Activated naive CD8-positive, alpha-beta T cell treated with anti-CD3 and anti-CD28 coated beads for 36 hours (primary cell): Measurements from ENCODE around the gene SNX17. TPM values are rescaled to one million over a fixed set of nuclear protein-coding genes. Genes with fewer than 3 reads are reported as not detected.
A peak's percentile ranks its signal among the peaks of the same experiment; 100 is the strongest.

Source experiments
- DNase-seq: peaks from one replicate; pipeline ENCODE4 v3.0.0; 2021
- H3K27ac Mint-ChIP-seq: one replicate; pipeline ENCODE4 v1.8.0; 2022; ENCODE audit warnings: mild to moderate bottlenecking, moderate library complexity, mixed read lengths
- H3K27me3 Mint-ChIP-seq: one replicate; pipeline ENCODE4 v1.8.0; 2022; ENCODE audit warnings: mild to moderate bottlenecking, mixed read lengths
- H3K36me3 Mint-ChIP-seq: one replicate; pipeline ENCODE4 v1.8.0; 2021; ENCODE audit warnings: mild to moderate bottlenecking, mixed read lengths
- H3K4me1 Mint-ChIP-seq: one replicate; pipeline ENCODE4 v1.8.0; 2021; ENCODE audit warnings: mixed read lengths
- H3K4me3 Mint-ChIP-seq: one replicate; pipeline ENCODE4 v1.8.0; 2022; ENCODE audit warnings: mild to moderate bottlenecking, moderate library complexity, mixed read lengths
- H3K9me3 Mint-ChIP-seq: one replicate; pipeline ENCODE4 v1.8.0; 2022; ENCODE audit warnings: mixed read lengths
- total RNA-seq, 2 experiments: library from RNA; stranded (reverse); gene quantifications; one replicate each; pipeline ENCODE4 v1.2.3, GENCODE V29; 2021

Gene SNX17
- total RNA-seq, 2 experiments from 2014 or later, result 88.1 to 96.0 TPM

GRCh38 chr2:27378096-27378808, 7.8 kb downstream of the SNX17 start:
- H3K4me3 Mint-ChIP-seq, result no peak overlapping the region
- no peaks in the 10 kb centered on the region for H3K27me3 Mint-ChIP-seq
- DNase-seq, result no peak
- H3K27ac Mint-ChIP-seq, result peak overlapping the region; percentile 42
- H3K4me1 Mint-ChIP-seq, result peaks cover 31% of the 10 kb centered on the region
- H3K9me3 Mint-ChIP-seq, result no peaks in the 10 kb centered on the region
- peaks cover 40% of the 10 kb centered on the region for H3K36me3 Mint-ChIP-seq

DNA sequence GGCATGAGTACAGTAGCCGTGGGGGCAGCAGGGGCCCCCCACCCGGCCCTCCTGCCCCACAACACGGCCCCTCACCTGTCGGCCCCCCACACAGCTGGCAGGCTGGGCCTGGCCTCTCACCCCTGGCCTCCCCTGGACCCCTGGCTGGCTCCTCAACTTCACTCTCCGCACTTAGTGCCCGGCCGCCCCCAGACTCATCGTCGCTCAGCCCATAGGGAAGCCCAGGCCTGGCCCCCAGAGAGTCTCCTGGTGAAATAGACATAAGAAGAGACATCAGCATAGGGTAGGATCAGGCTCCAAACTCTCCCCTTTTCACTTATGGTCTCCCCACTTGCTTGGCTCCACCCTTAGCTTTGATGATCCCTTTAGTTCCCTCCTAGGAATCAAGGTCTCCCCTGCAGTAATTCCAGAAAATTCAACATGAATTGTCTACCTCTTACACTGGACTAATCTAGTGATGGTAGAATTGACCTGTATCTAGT, 8.4 kb downstream of the SNX17 start:
- Mint-ChIP-seq H3K27ac (peak overlapping the region; percentile 94), H3K4me3 (peak overlapping the region; percentile 91), H3K4me1 (peaks cover 31% of the 10 kb centered on the region), H3K9me3 (no peaks in the 10 kb centered on the region), H3K27me3 (no peaks in the 10 kb centered on the region), H3K36me3 (peaks cover 36% of the 10 kb centered on the region)
- no peak for DNase-seq

- Mint-ChIP-seq H3K9me3 (no peaks in the 10 kb centered on the region), H3K4me1 (peaks cover 30% of the 10 kb centered on the region), H3K36me3 (peaks cover 37% of the 10 kb centered on the region)
Observed at GRCh38 chr2:27379383-27379835, 9.0 kb downstream of the SNX17 start.

DNA sequence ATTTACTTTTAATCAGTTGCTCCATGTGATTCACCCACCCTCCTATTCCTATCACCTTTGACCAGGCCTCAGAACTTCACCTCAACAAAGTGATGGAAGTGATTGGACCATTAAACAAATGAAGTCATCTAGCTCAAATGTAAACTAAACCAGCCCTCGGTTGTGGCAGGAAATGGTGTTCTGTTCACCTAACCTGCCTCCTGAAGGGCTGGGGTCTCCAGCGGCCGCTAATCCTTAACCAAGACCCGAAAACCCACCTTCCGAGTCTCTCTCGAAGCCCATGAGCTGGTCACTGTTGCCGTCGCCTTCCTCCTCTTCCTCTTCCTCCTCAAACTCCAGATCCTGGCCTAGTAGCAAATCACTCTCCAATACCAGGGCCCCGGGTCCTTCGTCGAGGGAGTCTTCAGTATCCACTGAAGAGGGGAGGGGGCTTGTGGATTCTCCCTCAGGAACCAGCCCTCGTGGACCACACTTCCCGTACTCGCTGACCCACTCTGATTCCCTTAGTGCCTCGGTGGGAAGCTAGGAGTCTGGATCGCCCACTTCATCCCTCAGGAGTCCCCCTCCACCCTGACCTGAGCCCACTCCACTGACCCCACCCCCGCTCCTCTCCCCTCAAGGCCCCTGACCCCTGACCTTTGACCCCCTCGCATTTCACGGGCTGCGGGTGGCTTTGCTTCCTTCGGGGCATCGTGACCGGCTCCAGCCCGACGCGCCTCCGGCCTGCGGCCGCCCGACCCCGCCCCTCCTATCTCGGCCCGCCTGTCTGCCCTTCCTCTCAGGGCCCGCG, 9.6 kb downstream of the SNX17 start:
- Mint-ChIP-seq H3K27me3 (no peaks in the 10 kb centered on the region), H3K27ac (peak overlapping the region; percentile 94), H3K36me3 (peaks cover 35% of the 10 kb centered on the region), H3K4me3 (peak overlapping the region; percentile 91), H3K9me3 (no peaks in the 10 kb centered on the region), H3K4me1 (peaks cover 32% of the 10 kb centered on the region)
- no peak for DNase-seq

More at GRCh38 chr2:27379383-27379835, 9.0 kb downstream of the SNX17 start:
- Mint-ChIP-seq H3K27me3 (no peaks in the 10 kb centered on the region), H3K4me3 (peak overlapping the region; percentile 91), H3K27ac (peak overlapping the region; percentile 94)
- no peak for DNase-seq

- Mint-ChIP-seq H3K4me1 (peaks cover 32% of the 10 kb centered on the region), H3K4me3 (peak within 1 kb of the TSS; percentile 91), H3K9me3 (no peaks in the 10 kb centered on the region), H3K36me3 (peaks cover 42% of the 10 kb centered on the region), H3K27me3 (no peaks in the 10 kb centered on the region), H3K27ac (peak within 1 kb of the TSS; percentile 97)
- DNase-seq, result peak; percentile 89
Observed at GRCh38 chr2:27380626-27381545, 10.5 kb downstream of the SNX17 start, which contains the start of gene ZNF513. TSS of gene ZNF513 (minus strand) at chr2:27380734. CDS start at chr2:27380526, 208 bp downstream.

DNA sequence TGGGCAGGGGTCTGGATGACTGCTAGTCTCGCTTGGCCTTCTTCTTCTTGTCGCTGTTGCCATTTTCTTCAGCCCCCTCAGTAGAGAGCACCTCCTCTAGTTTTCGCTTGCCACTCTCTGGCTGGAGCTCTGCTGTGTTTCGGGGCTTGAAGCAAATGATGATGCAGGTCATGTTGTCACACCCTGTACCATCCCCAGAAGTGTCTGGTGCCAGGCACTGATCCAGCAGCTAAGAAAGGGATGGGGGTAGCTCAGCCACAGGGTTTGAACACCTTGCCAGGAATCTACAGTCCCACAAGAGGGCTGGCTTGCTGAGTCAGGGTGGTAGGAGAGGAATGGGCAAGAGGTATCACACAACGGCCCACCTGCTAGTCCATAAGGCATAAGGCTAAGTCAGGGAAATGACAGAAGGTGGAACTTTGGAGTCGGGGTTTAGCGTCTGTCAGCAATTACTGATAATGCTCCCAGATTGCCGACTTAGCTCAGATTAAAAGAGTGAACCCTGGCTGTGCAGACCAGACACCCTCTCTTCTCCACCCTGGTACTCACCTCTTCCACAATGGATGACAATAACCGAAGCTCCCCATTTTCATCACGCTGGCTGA, 11.3 kb downstream of the SNX17 start:
- Mint-ChIP-seq H3K27ac (peak overlapping the region; percentile 97), H3K4me1 (peaks cover 32% of the 10 kb centered on the region), H3K27me3 (no peaks in the 10 kb centered on the region), H3K4me3 (peak overlapping the region; percentile 91), H3K9me3 (no peaks in the 10 kb centered on the region), H3K36me3 (peaks cover 42% of the 10 kb centered on the region)
- DNase-seq, result no peak

DNA sequence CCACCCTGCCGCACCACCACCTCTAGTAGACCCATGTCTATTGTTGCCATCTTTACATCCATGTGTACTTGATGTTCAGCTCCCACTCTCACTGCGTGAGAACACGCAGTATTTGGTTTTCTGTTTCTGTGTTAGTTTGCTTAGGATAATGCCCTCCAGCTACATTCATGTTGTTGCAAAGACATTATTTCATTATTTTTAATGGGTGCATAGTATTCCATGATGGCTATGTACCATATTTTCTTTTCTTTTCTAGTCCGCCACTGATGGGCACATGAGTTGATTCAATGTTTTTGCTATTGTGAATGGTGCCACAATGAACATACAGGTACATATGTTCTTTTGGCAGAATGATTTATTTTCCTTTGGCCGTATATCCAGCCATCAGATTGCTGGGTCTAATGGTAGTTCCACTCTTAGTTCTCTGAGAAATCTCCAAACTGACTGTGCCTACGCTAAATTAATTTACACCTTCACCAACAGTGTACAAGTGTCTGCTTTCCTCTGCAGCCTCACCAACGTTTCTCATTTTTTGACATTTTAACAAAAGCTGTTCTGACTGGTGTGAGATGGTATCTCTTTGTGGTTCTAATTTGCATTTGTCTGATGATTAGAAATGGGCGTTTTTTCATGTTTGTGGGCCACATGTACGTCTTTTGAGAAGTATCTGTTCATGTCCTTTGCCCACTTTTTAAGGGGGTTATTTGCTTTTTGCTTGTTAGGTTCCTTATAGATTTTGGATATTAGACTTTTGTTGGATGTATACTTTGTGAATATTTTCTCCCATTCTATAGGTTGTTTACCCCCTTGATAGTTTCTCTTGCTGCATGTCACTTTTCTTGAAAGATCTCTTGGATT, 20.6 kb downstream of the SNX17 start:
- DNase-seq, result no peak
- H3K27ac Mint-ChIP-seq, result no peak overlapping the region
- H3K4me3 Mint-ChIP-seq, result no peak overlapping the region
- no peaks in the 10 kb centered on the region for H3K9me3 Mint-ChIP-seq
- H3K36me3 Mint-ChIP-seq, result peaks cover 22% of the 10 kb centered on the region
- peaks cover 13% of the 10 kb centered on the region for H3K4me1 Mint-ChIP-seq
- no peaks in the 10 kb centered on the region for H3K27me3 Mint-ChIP-seq

- Mint-ChIP-seq H3K4me1 (peaks cover 22% of the 10 kb centered on the region), H3K9me3 (no peaks in the 10 kb centered on the region), H3K36me3 (peaks cover 27% of the 10 kb centered on the region), H3K27me3 (no peaks in the 10 kb centered on the region), H3K27ac (no peak overlapping the region), H3K4me3 (no peak overlapping the region)
- DNase-seq, result no peak
Observed at GRCh38 chr2:27393225-27393624, 22.8 kb downstream of the SNX17 start.

- Mint-ChIP-seq H3K4me3 (no peak overlapping the region), H3K27ac (no peak overlapping the region)
Observed at GRCh38 chr2:27398962-27399361, 28.5 kb downstream of the SNX17 start.

GRCh38 chr2:27400348-27401135, 30.1 kb downstream of the SNX17 start:
- DNase-seq, result no peak
- Mint-ChIP-seq H3K9me3 (no peaks in the 10 kb centered on the region), H3K27ac (no peak overlapping the region), H3K4me1 (peaks cover 25% of the 10 kb centered on the region), H3K4me3 (no peak overlapping the region), H3K27me3 (no peaks in the 10 kb centered on the region), H3K36me3 (peaks cover 41% of the 10 kb centered on the region)

More at GRCh38 chr2:27398962-27399361, 28.5 kb downstream of the SNX17 start:
- peaks cover 41% of the 10 kb centered on the region for H3K36me3 Mint-ChIP-seq
- H3K4me1 Mint-ChIP-seq, result peaks cover 22% of the 10 kb centered on the region
- H3K9me3 Mint-ChIP-seq, result no peaks in the 10 kb centered on the region
- no peak for DNase-seq
- no peaks in the 10 kb centered on the region for H3K27me3 Mint-ChIP-seq

- H3K27ac Mint-ChIP-seq, result peak overlapping the region; percentile 79
- H3K4me3 Mint-ChIP-seq, result peak overlapping the region; percentile 94
- H3K4me1 Mint-ChIP-seq, result peaks cover 28% of the 10 kb centered on the region
- H3K9me3 Mint-ChIP-seq, result peaks cover 2% of the 10 kb centered on the region
- no peak for DNase-seq
- peaks cover 4% of the 10 kb centered on the region for H3K27me3 Mint-ChIP-seq
- peaks cover 29% of the 10 kb centered on the region for H3K36me3 Mint-ChIP-seq
Observed at GRCh38 chr2:27407798-27408491, 37.5 kb downstream of the SNX17 start.

DNA sequence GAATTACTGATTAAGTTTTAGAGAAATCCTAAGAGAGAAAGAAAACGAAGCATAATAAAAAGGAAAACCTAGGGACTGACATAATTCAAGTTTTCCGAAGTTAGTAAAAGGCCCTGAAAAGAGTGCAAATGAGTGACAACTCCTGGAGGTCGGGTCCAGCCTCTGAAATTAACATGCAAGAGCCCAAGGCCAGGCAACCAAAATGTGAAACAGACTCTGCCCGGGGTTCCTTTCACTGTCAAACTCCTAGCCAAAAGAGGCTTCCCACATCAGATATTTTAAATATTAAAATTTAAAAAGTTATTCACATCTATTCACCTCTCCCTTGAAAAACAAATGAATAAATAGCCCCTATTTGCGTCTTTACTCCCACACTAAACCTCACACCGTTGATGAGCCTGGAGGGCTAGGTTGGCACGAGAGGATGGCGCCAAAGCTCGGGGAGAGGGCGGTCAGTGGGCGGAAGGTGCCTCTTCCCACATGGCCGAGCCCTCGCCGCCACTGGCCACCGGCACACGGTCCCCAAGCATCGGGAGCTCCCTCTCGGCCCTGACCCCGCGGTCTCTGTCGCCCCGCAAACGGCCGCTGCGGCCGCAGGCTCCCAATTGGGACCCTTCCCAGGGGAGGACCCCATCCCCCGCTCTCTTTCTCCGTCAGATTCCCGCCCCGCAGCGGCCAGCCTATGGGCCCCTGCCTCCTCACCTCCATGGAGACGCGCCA, 38.3 kb downstream of the SNX17 start:
- peak; percentile 44 for DNase-seq
- Mint-ChIP-seq H3K36me3 (peaks cover 26% of the 10 kb centered on the region), H3K4me1 (peaks cover 25% of the 10 kb centered on the region), H3K27ac (peak overlapping the region; percentile 79), H3K27me3 (peaks cover 4% of the 10 kb centered on the region), H3K9me3 (peaks cover 2% of the 10 kb centered on the region), H3K4me3 (peak overlapping the region; percentile 94)
